ENCODE measurements around the gene HDGF. TPM values are rescaled to one million over a fixed set of nuclear protein-coding genes. Genes with fewer than 3 reads are reported as not detected.

The HDGF gene
- total and polyA plus RNA-seq, 9 of the 15 experiments (the other 6 are each of a cell fraction or from before 2014, with no cell fraction given): 38.8 to 601 (median 400) TPM

DNA sequence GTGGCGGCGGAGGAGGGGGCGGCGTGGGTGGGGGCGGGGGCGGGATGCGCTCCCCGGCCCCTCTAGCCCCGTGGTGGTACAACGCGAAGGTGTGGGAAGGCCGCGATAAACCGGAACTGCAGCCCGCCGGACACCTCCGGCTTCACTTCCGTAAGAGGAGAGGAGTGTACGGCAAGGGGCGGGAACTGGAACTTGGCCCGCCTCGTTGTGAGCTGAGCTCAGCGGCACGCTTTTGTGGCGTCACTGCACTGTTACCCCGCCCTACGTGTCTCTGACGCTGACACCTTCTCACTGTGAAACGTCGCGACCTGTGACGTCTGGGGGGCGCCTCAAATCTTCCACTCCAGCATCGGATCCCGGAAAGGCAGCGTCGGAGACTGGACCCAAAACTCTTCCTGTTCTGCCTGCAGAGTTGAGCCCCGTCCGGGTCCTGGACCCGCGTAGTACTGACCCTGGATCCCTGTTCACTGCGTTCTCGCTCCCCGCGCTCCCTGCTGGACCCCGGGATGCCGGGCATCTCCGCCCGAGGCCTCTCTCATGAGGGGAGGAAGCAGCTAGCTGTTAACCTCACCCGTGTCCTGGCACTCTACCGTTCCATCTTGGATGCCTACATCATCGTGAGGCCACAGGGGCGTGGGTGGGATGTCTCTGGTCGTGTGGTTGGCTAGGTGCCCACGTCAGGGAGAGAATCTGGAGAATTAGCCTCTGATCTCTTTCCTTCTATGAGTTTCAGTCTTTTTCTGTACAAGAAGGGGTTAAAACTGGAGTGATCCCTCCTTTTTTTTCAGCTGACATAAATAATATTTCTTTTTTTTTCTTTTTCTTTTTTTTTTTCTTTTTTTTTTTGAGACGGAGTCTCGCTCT lies 22.6 kb downstream of the HDGF start, which contains the start of gene ISG20L2 (continued):
- TF ChIP-seq, protein P1, sequence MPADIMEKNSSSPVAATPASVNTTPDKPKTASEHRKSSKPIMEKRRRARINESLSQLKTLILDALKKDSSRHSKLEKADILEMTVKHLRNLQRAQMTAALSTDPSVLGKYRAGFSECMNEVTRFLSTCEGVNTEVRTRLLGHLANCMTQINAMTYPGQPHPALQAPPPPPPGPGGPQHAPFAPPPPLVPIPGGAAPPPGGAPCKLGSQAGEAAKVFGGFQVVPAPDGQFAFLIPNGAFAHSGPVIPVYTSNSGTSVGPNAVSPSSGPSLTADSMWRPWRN (IDR thresholded peaks at IDR 0.05; ENCODE audit: low read depth): no peak
- TF ChIP-seq NCOA4 (IDR thresholded peaks at IDR 0.05; ENCODE audit: partially characterized antibody): peak; percentile 41
- TF ChIP-seq, protein P2, sequence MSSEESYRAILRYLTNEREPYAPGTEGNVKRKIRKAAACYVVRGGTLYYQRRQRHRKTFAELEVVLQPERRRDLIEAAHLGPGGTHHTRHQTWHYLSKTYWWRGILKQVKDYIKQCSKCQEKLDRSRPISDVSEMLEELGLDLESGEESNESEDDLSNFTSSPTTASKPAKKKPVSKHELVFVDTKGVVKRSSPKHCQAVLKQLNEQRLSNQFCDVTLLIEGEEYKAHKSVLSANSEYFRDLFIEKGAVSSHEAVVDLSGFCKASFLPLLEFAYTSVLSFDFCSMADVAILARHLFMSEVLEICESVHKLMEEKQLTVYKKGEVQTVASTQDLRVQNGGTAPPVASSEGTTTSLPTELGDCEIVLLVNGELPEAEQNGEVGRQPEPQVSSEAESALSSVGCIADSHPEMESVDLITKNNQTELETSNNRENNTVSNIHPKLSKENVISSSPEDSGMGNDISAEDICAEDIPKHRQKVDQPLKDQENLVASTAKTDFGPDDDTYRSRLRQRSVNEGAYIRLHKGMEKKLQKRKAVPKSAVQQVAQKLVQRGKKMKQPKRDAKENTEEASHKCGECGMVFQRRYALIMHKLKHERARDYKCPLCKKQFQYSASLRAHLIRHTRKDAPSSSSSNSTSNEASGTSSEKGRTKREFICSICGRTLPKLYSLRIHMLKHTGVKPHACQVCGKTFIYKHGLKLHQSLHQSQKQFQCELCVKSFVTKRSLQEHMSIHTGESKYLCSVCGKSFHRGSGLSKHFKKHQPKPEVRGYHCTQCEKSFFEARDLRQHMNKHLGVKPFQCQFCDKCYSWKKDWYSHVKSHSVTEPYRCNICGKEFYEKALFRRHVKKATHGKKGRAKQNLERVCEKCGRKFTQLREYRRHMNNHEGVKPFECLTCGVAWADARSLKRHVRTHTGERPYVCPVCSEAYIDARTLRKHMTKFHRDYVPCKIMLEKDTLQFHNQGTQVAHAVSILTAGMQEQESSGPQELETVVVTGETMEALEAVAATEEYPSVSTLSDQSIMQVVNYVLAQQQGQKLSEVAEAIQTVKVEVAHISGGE (CRISPR knock-in tag; IDR thresholded peaks at IDR 0.05): peak; percentile 39 to 98 (median 66); a peak in 4 of 6 replicates
- no peak for TF ChIP-seq MED1 (CRISPR knock-in tag; IDR thresholded peaks at IDR 0.05; ENCODE audit: borderline replicate concordance)
- TF ChIP-seq, protein P3, sequence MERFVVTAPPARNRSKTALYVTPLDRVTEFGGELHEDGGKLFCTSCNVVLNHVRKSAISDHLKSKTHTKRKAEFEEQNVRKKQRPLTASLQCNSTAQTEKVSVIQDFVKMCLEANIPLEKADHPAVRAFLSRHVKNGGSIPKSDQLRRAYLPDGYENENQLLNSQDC (CRISPR knock-in tag; IDR thresholded peaks at IDR 0.05): no peak
- peak; percentile 22; the same call in 1 of the 2 replicates for TF ChIP-seq SOX6 (IDR thresholded peaks at IDR 0.05)
- no peak for TF ChIP-seq GTF2A2 (tag; IDR thresholded peaks at IDR 0.05)
- TF ChIP-seq ZNF347 (CRISPR knock-in tag; IDR thresholded peaks at IDR 0.05; ENCODE audit: low read depth): no peak
- TF ChIP-seq CEBPB (tag; IDR thresholded peaks at IDR 0.05): no peak
- TF ChIP-seq, protein P4, sequence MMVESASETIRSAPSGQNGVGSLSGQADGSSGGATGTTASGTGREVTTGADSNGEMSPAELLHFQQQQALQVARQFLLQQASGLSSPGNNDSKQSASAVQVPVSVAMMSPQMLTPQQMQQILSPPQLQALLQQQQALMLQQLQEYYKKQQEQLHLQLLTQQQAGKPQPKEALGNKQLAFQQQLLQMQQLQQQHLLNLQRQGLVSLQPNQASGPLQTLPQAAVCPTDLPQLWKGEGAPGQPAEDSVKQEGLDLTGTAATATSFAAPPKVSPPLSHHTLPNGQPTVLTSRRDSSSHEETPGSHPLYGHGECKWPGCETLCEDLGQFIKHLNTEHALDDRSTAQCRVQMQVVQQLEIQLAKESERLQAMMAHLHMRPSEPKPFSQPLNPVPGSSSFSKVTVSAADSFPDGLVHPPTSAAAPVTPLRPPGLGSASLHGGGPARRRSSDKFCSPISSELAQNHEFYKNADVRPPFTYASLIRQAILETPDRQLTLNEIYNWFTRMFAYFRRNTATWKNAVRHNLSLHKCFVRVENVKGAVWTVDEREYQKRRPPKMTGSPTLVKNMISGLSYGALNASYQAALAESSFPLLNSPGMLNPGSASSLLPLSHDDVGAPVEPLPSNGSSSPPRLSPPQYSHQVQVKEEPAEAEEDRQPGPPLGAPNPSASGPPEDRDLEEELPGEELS (CRISPR knock-in tag; IDR thresholded peaks at IDR 0.05; ENCODE audit: borderline replicate concordance): no peak
- TF ChIP-seq, protein P5, sequence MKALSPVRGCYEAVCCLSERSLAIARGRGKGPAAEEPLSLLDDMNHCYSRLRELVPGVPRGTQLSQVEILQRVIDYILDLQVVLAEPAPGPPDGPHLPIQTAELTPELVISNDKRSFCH (CRISPR knock-in tag; IDR thresholded peaks at IDR 0.05): no peak
- TF ChIP-seq, protein P5 (tag; IDR thresholded peaks at IDR 0.05): 0 out of 2 replicates have a peak, but pooled peaks have one; percentile 19
- peak; percentile 98 for TF ChIP-seq MTA1 (IDR thresholded peaks at IDR 0.05; ENCODE audit: borderline replicate concordance)
- no peak; the same call in 1 of the 2 replicates for TF ChIP-seq ETV1 (tag; conservative IDR thresholded peaks at IDR 0.05; ENCODE audit: low read depth)
- TF ChIP-seq POLR2A (conservative IDR thresholded peaks at IDR 0.05): peak; percentile 59
- TF ChIP-seq, protein P6, sequence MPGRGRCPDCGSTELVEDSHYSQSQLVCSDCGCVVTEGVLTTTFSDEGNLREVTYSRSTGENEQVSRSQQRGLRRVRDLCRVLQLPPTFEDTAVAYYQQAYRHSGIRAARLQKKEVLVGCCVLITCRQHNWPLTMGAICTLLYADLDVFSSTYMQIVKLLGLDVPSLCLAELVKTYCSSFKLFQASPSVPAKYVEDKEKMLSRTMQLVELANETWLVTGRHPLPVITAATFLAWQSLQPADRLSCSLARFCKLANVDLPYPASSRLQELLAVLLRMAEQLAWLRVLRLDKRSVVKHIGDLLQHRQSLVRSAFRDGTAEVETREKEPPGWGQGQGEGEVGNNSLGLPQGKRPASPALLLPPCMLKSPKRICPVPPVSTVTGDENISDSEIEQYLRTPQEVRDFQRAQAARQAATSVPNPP (IDR thresholded peaks at IDR 0.05; ENCODE audit: borderline replicate concordance, insufficient read depth, insufficient read length): no peak
- TF ChIP-seq THRAP3 (IDR thresholded peaks at IDR 0.05; ENCODE audit: borderline replicate concordance): no peak
- TF ChIP-seq NFIX (CRISPR knock-in tag; IDR thresholded peaks at IDR 0.05; ENCODE audit: low read depth): no peak
- TF ChIP-seq C11orf30 (IDR thresholded peaks at IDR 0.05; ENCODE audit: low read depth): peak; percentile 94

All from K562 (cell line).